Measurements from ENCODE around the gene CAMK1. TPM values are rescaled to one million over a fixed set of nuclear protein-coding genes. Genes with fewer than 3 reads are reported as not detected.

The CAMK1 gene
- polyA plus RNA-seq, 1 donor (not counting 4 experiments of a cell fraction or from before 2014, with no cell fraction given), result 2.3 TPM

DNA sequence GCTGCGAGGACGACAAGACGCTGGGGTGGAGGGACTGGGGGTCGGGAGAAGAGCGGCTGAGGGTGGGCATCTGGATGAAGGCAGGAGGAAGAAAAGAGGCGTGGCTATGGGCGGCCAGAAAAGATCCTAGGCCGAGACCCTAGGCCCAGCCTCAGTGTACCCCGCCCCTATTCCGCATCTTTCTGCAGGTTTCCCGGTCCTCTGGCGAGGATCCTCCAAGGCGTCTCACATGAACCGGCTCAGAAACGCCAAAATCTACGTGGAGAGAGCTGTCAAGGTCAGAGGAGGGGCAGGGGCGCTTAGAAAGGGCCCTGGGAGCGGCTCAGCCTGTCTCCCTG, 40.7 kb upstream of the CAMK1 start:
- H3K4me2 ChIP-seq (ENCODE audit: control insufficient read depth, extremely low read depth, insufficient read depth, low read depth, low read length), result peak overlapping the region; percentile 90
- no peaks in the 10 kb centered on the region for H3K9me3 ChIP-seq (ENCODE audit: control insufficient read depth, low read depth, low read length)
- no peaks in the 10 kb centered on the region for H4K20me1 ChIP-seq (ENCODE audit: control insufficient read depth, extremely low read depth, insufficient read depth, low read length)
- no peaks in the 10 kb centered on the region for H3K27me3 ChIP-seq (ENCODE audit: control insufficient read depth, extremely low read depth, insufficient read depth, low read length)
- peak overlapping the region; percentile 42 to 63 (median 60) for H3K4me3 ChIP-seq (ENCODE audit: control insufficient read depth in 2 of 3, extremely low read depth in 1 of 3, insufficient read depth in 2 of 3, low read depth in 1 of 3, low read length in 3 of 3)
- no peaks in the 10 kb centered on the region for H3K9me1 ChIP-seq (ENCODE audit: control insufficient read depth, extremely low read depth, insufficient read depth, low read length)
- H3K4me1 ChIP-seq (ENCODE audit: control insufficient read depth, extremely low read depth, insufficient read depth, low read length), result peaks cover 7% of the 10 kb centered on the region
- dilution Hi-C loops (cut with MboI; ENCODE audit: extremely low pct_ligation_motif_present, low sequenced_read_pairs), result no loop called here
- peak overlapping the region; percentile 55 for H3K9ac ChIP-seq (ENCODE audit: control insufficient read depth, extremely low read depth, insufficient read depth, low read length)
- DNase-seq (ENCODE audit: low read depth, low spot score) (no peak), FAIRE-seq (no peak)
- TF ChIP-seq, protein P1, sequence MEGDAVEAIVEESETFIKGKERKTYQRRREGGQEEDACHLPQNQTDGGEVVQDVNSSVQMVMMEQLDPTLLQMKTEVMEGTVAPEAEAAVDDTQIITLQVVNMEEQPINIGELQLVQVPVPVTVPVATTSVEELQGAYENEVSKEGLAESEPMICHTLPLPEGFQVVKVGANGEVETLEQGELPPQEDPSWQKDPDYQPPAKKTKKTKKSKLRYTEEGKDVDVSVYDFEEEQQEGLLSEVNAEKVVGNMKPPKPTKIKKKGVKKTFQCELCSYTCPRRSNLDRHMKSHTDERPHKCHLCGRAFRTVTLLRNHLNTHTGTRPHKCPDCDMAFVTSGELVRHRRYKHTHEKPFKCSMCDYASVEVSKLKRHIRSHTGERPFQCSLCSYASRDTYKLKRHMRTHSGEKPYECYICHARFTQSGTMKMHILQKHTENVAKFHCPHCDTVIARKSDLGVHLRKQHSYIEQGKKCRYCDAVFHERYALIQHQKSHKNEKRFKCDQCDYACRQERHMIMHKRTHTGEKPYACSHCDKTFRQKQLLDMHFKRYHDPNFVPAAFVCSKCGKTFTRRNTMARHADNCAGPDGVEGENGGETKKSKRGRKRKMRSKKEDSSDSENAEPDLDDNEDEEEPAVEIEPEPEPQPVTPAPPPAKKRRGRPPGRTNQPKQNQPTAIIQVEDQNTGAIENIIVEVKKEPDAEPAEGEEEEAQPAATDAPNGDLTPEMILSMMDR (optimal IDR thresholded peaks at IDR 0.05 in 1 of 3, IDR thresholded peaks at IDR 0.05 in 1 of 3, conservative IDR thresholded peaks at IDR 0.05 in 1 of 3; ENCODE audit: extremely low read depth in 1 of 3, insufficient read depth in 2 of 3, low read length in 3 of 3), result no peak
- TF ChIP-seq EZH2 (IDR thresholded peaks at IDR 0.05; ENCODE audit: low read length), result no peak
- no peak overlapping the region for H3K27ac ChIP-seq (ENCODE audit: control insufficient read depth, insufficient read depth, low read length)
- no peaks in the 10 kb centered on the region for H3K79me2 ChIP-seq (ENCODE audit: control insufficient read depth, insufficient read depth, low read length)
- H3K36me3 ChIP-seq (ENCODE audit: control insufficient read depth in 2 of 2, extremely low read depth in 1 of 2, insufficient read depth in 2 of 2, low read length in 2 of 2), result peaks cover 7 to 11% of the 10 kb centered on the region in 2 experiments
- H2AFZ ChIP-seq (ENCODE audit: control insufficient read depth, low read length), result peak overlapping the region; percentile 40

DNA sequence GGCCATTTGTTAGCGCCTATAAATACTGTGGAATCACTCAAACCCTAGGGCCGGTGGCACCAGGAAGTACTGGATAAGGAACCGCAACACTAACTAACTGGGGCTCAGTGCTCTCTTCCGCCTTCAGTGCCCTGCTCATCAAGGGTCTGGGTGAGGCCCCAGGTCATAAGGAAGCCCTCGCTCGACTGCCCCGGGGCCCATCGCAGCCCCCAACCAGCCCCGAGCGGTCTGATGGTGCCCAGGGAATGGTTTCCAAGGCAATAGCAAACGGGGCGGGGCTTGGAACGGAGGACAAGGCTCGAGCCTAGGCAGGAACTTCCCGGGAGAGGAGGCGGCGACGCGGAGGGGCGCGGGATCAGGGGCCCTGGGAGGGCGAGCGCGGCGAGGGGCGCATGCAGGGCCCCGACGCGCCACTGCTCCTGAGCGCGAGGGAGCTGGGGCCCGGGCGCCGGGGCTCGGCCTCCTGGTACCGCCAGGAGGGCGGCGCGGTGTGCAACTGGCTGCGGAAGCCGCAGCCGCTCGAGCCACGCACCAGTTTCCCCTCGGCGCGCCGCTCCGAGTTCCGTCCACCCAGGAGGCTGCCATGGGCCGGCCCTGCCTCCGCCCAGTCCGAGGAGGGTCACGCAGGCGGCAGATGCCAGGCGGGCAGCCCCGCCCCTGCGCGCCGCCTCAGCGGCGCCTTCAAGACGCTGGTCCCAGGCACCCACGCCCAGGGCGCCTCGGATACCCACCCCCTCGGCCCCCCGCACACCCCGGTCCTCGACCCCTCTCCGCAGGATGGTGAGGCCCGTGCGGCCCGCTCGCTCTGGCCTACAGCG, 40.1 kb upstream of the CAMK1 start, which contains the start of gene TTLL3:
Gene TTLL3, plus strand, starts transcription at position 648 of the 818 bp plus-strand sequence. CDS start 400 bp downstream, outside the sequence.
- no peaks in the 10 kb centered on the region for H3K79me2 ChIP-seq (ENCODE audit: control insufficient read depth, insufficient read depth, low read length)
- peak within 1 kb of the TSS; percentile 45 for H2AFZ ChIP-seq (ENCODE audit: control insufficient read depth, low read length)
- dilution Hi-C loops (cut with MboI; ENCODE audit: extremely low pct_ligation_motif_present, low sequenced_read_pairs), result no loop called here
- FAIRE-seq (no peak), DNase-seq (ENCODE audit: low read depth, low spot score) (no peak)
- TF ChIP-seq EZH2 (IDR thresholded peaks at IDR 0.05; ENCODE audit: low read length), result no peak
- TF ChIP-seq, protein P1 (optimal IDR thresholded peaks at IDR 0.05 in 1 of 3, IDR thresholded peaks at IDR 0.05 in 1 of 3, conservative IDR thresholded peaks at IDR 0.05 in 1 of 3; ENCODE audit: extremely low read depth in 1 of 3, insufficient read depth in 2 of 3, low read length in 3 of 3), result no peak
- H3K4me3 ChIP-seq (ENCODE audit: control insufficient read depth in 2 of 3, extremely low read depth in 1 of 3, insufficient read depth in 2 of 3, low read depth in 1 of 3, low read length in 3 of 3), result peak within 1 kb of the TSS; percentile 42 to 63 (median 60)
- no peaks in the 10 kb centered on the region for H3K9me3 ChIP-seq (ENCODE audit: control insufficient read depth, low read depth, low read length)
- H4K20me1 ChIP-seq (ENCODE audit: control insufficient read depth, extremely low read depth, insufficient read depth, low read length), result no peaks in the 10 kb centered on the region
- no peaks in the 10 kb centered on the region for H3K27me3 ChIP-seq (ENCODE audit: control insufficient read depth, extremely low read depth, insufficient read depth, low read length)
- peak within 1 kb of the TSS; percentile 55 for H3K9ac ChIP-seq (ENCODE audit: control insufficient read depth, extremely low read depth, insufficient read depth, low read length)
- H3K9me1 ChIP-seq (ENCODE audit: control insufficient read depth, extremely low read depth, insufficient read depth, low read length), result no peaks in the 10 kb centered on the region
- peak within 1 kb of the TSS; percentile 90 for H3K4me2 ChIP-seq (ENCODE audit: control insufficient read depth, extremely low read depth, insufficient read depth, low read depth, low read length)
- peaks cover 7% of the 10 kb centered on the region for H3K4me1 ChIP-seq (ENCODE audit: control insufficient read depth, extremely low read depth, insufficient read depth, low read length)
- H3K27ac ChIP-seq (ENCODE audit: control insufficient read depth, insufficient read depth, low read length), result peak within 1 kb of the TSS; percentile 53
- peaks cover 10 to 16% of the 10 kb centered on the region in 2 experiments for H3K36me3 ChIP-seq (ENCODE audit: control insufficient read depth in 2 of 2, extremely low read depth in 1 of 2, insufficient read depth in 2 of 2, low read length in 2 of 2)
